WTC11 (cell line): ENCODE results near the gene SRP14. TPM values are rescaled to one million over a fixed set of nuclear protein-coding genes. Genes with fewer than 3 reads are reported as not detected.

Experiments used
- ATAC-seq: fragments of 200-7000 bp; cut with Tn5 transposase; 2 replicates; pipeline ENCODE4 v1.10.0; 2021; ENCODE audit warnings: mild to moderate bottlenecking, moderate library complexity
- CTCF ChIA-PET: fragments of 300-600 bp; sonication (Branson Sonifier 250); formaldehyde crosslinking; loops from one replicate; lab custom pipeline; 2021; ENCODE audit warnings: antibody characterized with exemption; lab: Charles Lee
- POLR2A ChIA-PET: fragments of 350-600 bp; sonication (Branson Sonifier 250); formaldehyde crosslinking; loops from one replicate; lab custom pipeline; 2021; ENCODE audit warnings: antibody characterized with exemption; lab: Charles Lee
- DNase-seq: peaks from one replicate; pipeline ENCODE4 v3.0.0; 2021; ENCODE audit warnings: low spot score
- H3K27ac Mint-ChIP-seq: 2 replicates; pipeline ENCODE4 v1.8.0; 2021; ENCODE audit warnings: mixed read lengths
- H3K27me3 Mint-ChIP-seq: 2 replicates; pipeline ENCODE4 v1.8.0; 2021; ENCODE audit warnings: low read depth, mild to moderate bottlenecking, moderate library complexity, mixed read lengths
- H3K36me3 Mint-ChIP-seq: 2 replicates; pipeline ENCODE4 v1.8.0; 2021; ENCODE audit warnings: mixed read lengths
- H3K4me1 Mint-ChIP-seq: 2 replicates; pipeline ENCODE4 v1.8.0; 2022; ENCODE audit warnings: mixed read lengths
- H3K4me3 Mint-ChIP-seq: 2 replicates; pipeline ENCODE4 v1.8.0; 2021; ENCODE audit warnings: mild to moderate bottlenecking, moderate library complexity, mixed read lengths
- H3K9me3 Mint-ChIP-seq: 2 replicates; pipeline ENCODE4 v1.8.0; 2021; ENCODE audit warnings: mixed read lengths
- ATF1 ChIP-seq: sonication (generic); formaldehyde crosslinking; IDR thresholded peaks from 2 replicates; pipeline ENCODE4 v1.8.1; 2023; ENCODE audit warnings: mild to moderate bottlenecking, moderate library complexity, missing genetic modification reagents
- ELF4 ChIP-seq: sonication (generic); formaldehyde crosslinking; IDR thresholded peaks from 2 replicates; pipeline ENCODE4 v1.8.1; 2022; ENCODE audit warnings: low read depth, mild to moderate bottlenecking, moderate library complexity, missing genetic modification reagents
- ESRRA ChIP-seq: sonication (generic); formaldehyde crosslinking; IDR thresholded peaks from 2 replicates; pipeline ENCODE4 v1.8.1; 2022; ENCODE audit warnings: mild to moderate bottlenecking, missing genetic modification reagents, borderline replicate concordance
- FOXJ3 ChIP-seq: sonication (generic); formaldehyde crosslinking; IDR thresholded peaks from 2 replicates; pipeline ENCODE4 v1.9.0; 2021; ENCODE audit warnings: missing genetic modification reagents, mild to moderate bottlenecking, borderline replicate concordance
- GABPB1 ChIP-seq: sonication (generic); formaldehyde crosslinking; IDR thresholded peaks from 2 replicates; pipeline ENCODE4 v1.8.1; 2023; ENCODE audit warnings: mild to moderate bottlenecking, missing genetic modification reagents
- GTF2I ChIP-seq: fragments of 250-450 bp; sonication (Bioruptor Pico); conservative IDR thresholded peaks from 2 replicates; pipeline ENCODE4 v1.4.0; 2021; ENCODE audit warnings: mild to moderate bottlenecking
- HMGA2 ChIP-seq: fragments of 250-450 bp; sonication (Bioruptor Pico); IDR thresholded peaks from 2 replicates; pipeline ENCODE4 v1.4.0; 2021; ENCODE audit warnings: mild to moderate bottlenecking, moderate library complexity
- MLX ChIP-seq: sonication (generic); formaldehyde crosslinking; IDR thresholded peaks from 2 replicates; pipeline ENCODE4 v1.8.1; 2023; ENCODE audit warnings: mild to moderate bottlenecking, missing genetic modification reagents, moderate library complexity
- NFE2L1 ChIP-seq: sonication (generic); formaldehyde crosslinking; IDR thresholded peaks from 2 replicates; pipeline ENCODE4 v1.8.1; 2023; ENCODE audit warnings: missing genetic modification reagents
- NFYB ChIP-seq: sonication (generic); formaldehyde crosslinking; conservative IDR thresholded peaks from 2 replicates; pipeline ENCODE4 v1.8.0; 2022; ENCODE audit warnings: low read depth, missing genetic modification reagents
- PREB ChIP-seq: sonication (generic); formaldehyde crosslinking; IDR thresholded peaks from 2 replicates; pipeline ENCODE4 v1.8.1; 2022; ENCODE audit warnings: mild to moderate bottlenecking, missing genetic modification reagents, moderate library complexity, borderline replicate concordance
- SP1 ChIP-seq: sonication (generic); formaldehyde crosslinking; conservative IDR thresholded peaks from 2 replicates; pipeline ENCODE4 v1.8.1; 2022; ENCODE audit warnings: missing genetic modification reagents
- TEAD4 ChIP-seq: sonication (generic); formaldehyde crosslinking; IDR thresholded peaks from 2 replicates; pipeline ENCODE4 v1.8.0; 2022; ENCODE audit warnings: mild to moderate bottlenecking, missing genetic modification reagents
- TP53 ChIP-seq: sonication (generic); formaldehyde crosslinking; IDR thresholded peaks from 2 replicates; pipeline ENCODE4 v1.8.1; 2023; ENCODE audit warnings: mild to moderate bottlenecking, missing genetic modification reagents
- ZNF263 ChIP-seq: sonication (generic); formaldehyde crosslinking; IDR thresholded peaks from 2 replicates; pipeline ENCODE4 v1.8.1; 2022; ENCODE audit warnings: low read depth, mild to moderate bottlenecking, moderate library complexity, missing genetic modification reagents
- ZNF396 ChIP-seq: fragments of 250-450 bp; sonication (Bioruptor Pico); IDR thresholded peaks from 2 replicates; pipeline ENCODE4 v1.8.0; 2021; ENCODE audit warnings: mild to moderate bottlenecking, moderate library complexity, borderline replicate concordance
- ZNF671 ChIP-seq: fragments of 250-450 bp; sonication (Bioruptor Pico); IDR thresholded peaks from 2 replicates; pipeline ENCODE4 v1.8.0; 2021; ENCODE audit warnings: mild to moderate bottlenecking
- total RNA-seq: library from RNA; stranded (reverse); gene quantifications from 3 replicates; pipeline ENCODE4 v1.2.3, GENCODE V29; 2021
- TF ChIP-seq, protein P1 (sequence below): sonication (generic); formaldehyde crosslinking; IDR thresholded peaks from 2 replicates; pipeline ENCODE4 v1.8.0; 2022; ENCODE audit warnings: mild to moderate bottlenecking, missing genetic modification reagents
- TF ChIP-seq, protein P2 (sequence below): sonication (generic); formaldehyde crosslinking; IDR thresholded peaks from 2 replicates; pipeline ENCODE4 v1.8.1; 2023; ENCODE audit warnings: mild to moderate bottlenecking, missing genetic modification reagents, moderate library complexity
- TF ChIP-seq, protein P3 (sequence below): sonication (generic); formaldehyde crosslinking; IDR thresholded peaks from 2 replicates; pipeline ENCODE4 v1.8.1; 2023; ENCODE audit warnings: mild to moderate bottlenecking, missing genetic modification reagents
- TF ChIP-seq, protein P4 (sequence below): sonication (generic); formaldehyde crosslinking; IDR thresholded peaks from 2 replicates; pipeline ENCODE4 v1.8.1; 2022; ENCODE audit warnings: mild to moderate bottlenecking, moderate library complexity, missing genetic modification reagents

Gene SRP14
- total RNA-seq, 1 experiment from 2014 or later = 190 TPM

DNA sequence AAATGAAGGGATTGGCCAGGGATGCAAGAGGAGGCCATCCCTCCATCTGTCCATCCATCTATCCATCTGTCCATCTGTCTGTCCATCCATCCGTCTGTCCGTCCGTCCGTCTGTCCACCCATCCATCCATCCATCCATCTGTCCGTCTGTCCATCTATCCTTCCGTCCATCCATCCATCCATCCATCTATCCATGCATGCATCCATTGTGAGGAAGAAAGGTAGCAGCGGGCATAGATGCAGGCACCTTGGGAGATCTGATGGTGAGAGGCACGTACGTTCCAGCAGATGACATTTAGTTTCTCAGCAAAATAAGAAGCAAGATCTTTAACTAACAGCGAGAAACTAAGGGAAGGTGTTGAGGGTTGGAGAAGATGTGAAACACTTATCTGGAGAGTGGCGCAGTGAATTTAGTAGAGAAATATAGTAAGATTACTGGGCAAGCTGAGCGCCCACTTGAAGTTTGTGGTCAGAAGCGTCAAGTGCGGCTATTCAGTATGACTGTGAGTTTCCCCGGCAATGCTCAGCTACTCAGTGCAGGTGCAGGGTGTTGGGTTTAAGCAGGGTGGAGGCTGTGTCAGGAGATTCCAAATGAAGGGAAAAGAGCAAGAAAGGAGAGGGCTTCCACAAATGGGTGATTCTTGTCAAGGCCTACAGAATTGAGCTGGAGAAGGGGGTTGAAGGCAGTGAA is 22.4 kb upstream of the SRP14 start (continued):
- TF ChIP-seq PREB (CRISPR knock-in tag) = no peak
- no peak for TF ChIP-seq ATF1 (CRISPR knock-in tag)
- TF ChIP-seq ZNF263 (CRISPR knock-in tag) = no peak
- no peak for TF ChIP-seq FOXJ3 (CRISPR knock-in tag)

DNA sequence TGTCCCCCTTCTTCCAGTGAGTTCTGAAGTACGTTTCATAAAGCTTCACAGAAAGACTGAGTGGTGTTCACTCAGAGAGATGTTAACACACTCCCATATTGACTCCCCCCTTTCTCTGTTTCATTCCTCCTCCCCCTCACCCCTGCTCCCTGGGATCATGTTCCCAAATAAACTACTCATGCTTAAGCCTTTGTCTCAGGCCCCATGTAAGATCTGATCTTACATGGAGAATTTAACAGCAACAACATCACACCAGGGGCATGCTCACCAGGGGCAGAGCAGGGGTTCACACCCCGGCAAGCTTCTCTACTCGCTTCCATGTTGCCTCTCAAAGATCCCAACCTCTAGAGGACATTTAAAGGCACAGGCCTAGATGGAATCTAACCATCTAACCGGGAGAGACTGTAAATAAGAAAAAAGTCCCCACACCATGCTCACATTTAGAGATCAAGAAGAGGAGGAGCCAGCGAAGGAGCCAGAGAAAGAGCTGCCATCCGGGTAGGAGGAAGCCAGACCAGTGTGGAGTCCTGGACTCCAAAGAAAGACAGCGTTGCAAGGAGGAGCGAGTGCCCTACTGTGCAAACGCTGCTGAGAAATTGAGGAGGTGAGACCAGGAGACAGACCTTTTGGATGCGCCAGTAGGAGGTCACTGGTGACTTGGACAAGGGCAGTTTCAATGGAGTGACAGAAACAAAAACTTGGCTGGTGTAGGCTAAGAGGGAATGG is 21.4 kb upstream of the SRP14 start:
- Mint-ChIP-seq H3K36me3 (no peaks in the 10 kb centered on the region), H3K4me1 (peaks cover 16% of the 10 kb centered on the region), H3K27me3 (no peaks in the 10 kb centered on the region), H3K27ac (no peak overlapping the region; the same call in 1 of the 2 replicates), H3K4me3 (no peak overlapping the region), H3K9me3 (no peaks in the 10 kb centered on the region)
- CTCF ChIA-PET = interaction anchor here (0.6 to 7.4 kb wide), 24 partner anchors 10 to 278 kb away, joined by 3 to 85 read pairs (median 4); partner anchors contain the start of genes BMF, FSIP1, PAK6 and SRP14
- POLR2A ChIA-PET = no interaction called here
- no peak for DNase-seq
- TF ChIP-seq ZNF396 (CRISPR knock-in tag) (no peak), ELF4 (no peak), ESRRA (CRISPR knock-in tag) (no peak), NFE2L1 (CRISPR knock-in tag) (no peak), ZNF263 (CRISPR knock-in tag) (no peak), MLX (CRISPR knock-in tag) (no peak), SP1 (CRISPR knock-in tag) (no peak), NFYB (no peak), ZNF671 (no peak), GTF2I (CRISPR knock-in tag) (no peak), TP53 (no peak), HMGA2 (CRISPR knock-in tag) (no peak), GABPB1 (CRISPR knock-in tag) (no peak), TEAD4 (CRISPR knock-in tag) (no peak)
- TF ChIP-seq, protein P1, sequence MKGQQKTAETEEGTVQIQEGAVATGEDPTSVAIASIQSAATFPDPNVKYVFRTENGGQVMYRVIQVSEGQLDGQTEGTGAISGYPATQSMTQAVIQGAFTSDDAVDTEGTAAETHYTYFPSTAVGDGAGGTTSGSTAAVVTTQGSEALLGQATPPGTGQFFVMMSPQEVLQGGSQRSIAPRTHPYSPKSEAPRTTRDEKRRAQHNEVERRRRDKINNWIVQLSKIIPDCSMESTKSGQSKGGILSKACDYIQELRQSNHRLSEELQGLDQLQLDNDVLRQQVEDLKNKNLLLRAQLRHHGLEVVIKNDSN (CRISPR knock-in tag) = no peak
- TF ChIP-seq, protein P2, sequence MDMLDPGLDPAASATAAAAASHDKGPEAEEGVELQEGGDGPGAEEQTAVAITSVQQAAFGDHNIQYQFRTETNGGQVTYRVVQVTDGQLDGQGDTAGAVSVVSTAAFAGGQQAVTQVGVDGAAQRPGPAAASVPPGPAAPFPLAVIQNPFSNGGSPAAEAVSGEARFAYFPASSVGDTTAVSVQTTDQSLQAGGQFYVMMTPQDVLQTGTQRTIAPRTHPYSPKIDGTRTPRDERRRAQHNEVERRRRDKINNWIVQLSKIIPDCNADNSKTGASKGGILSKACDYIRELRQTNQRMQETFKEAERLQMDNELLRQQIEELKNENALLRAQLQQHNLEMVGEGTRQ (CRISPR knock-in tag) = no peak
- TF ChIP-seq, protein P3, sequence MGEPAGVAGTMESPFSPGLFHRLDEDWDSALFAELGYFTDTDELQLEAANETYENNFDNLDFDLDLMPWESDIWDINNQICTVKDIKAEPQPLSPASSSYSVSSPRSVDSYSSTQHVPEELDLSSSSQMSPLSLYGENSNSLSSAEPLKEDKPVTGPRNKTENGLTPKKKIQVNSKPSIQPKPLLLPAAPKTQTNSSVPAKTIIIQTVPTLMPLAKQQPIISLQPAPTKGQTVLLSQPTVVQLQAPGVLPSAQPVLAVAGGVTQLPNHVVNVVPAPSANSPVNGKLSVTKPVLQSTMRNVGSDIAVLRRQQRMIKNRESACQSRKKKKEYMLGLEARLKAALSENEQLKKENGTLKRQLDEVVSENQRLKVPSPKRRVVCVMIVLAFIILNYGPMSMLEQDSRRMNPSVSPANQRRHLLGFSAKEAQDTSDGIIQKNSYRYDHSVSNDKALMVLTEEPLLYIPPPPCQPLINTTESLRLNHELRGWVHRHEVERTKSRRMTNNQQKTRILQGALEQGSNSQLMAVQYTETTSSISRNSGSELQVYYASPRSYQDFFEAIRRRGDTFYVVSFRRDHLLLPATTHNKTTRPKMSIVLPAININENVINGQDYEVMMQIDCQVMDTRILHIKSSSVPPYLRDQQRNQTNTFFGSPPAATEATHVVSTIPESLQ = no peak
- TF ChIP-seq, protein P4, sequence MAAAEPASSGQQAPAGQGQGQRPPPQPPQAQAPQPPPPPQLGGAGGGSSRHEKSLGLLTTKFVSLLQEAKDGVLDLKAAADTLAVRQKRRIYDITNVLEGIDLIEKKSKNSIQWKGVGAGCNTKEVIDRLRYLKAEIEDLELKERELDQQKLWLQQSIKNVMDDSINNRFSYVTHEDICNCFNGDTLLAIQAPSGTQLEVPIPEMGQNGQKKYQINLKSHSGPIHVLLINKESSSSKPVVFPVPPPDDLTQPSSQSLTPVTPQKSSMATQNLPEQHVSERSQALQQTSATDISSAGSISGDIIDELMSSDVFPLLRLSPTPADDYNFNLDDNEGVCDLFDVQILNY (CRISPR knock-in tag) = no peak
- no peak for ATAC-seq
